CD8-positive, alpha-beta memory T cell (primary cell): ENCODE results near the gene ATP6V1D. TPM values are rescaled to one million over a fixed set of nuclear protein-coding genes. Genes with fewer than 3 reads are reported as not detected.

ENCODE experiments used
- CTCF ChIA-PET: fragments of 350-600 bp; sonication (Branson Sonifier 250); formaldehyde crosslinking; loops from one replicate; lab custom pipeline; 2021; ENCODE audit warnings: antibody characterized with exemption; lab: Charles Lee
- POLR2A ChIA-PET: fragments of 350-600 bp; sonication (Branson Sonifier 250); formaldehyde crosslinking; loops from one replicate; lab custom pipeline; 2021; ENCODE audit warnings: antibody characterized with exemption; lab: Charles Lee
- DNase-seq, 5 donors: peaks; one replicate each; pipeline versions ENCODE4 v3.0.0 to v3.0.0-alpha.2; 2020 to 2022; ENCODE audit warnings: mixed read lengths in 1 of 5
- H3K27ac ChIP-seq: one replicate; pipeline ENCODE4 v1.7.0; 2013; ENCODE audit warnings: low read depth, mild to moderate bottlenecking, low read length, moderate library complexity
- H3K27me3 ChIP-seq: 2 replicates; pipeline ENCODE4 v1.7.0; 2013; ENCODE audit warnings: low read length, mild to moderate bottlenecking; ENCODE audit not compliant: insufficient read depth, poor library complexity, severe bottlenecking
- H3K36me3 ChIP-seq: 2 replicates; pipeline ENCODE4 v1.7.0; 2013; ENCODE audit warnings: mild to moderate bottlenecking, low read length, moderate library complexity; ENCODE audit not compliant: insufficient read depth
- H3K4me1 ChIP-seq: 2 replicates; pipeline ENCODE4 v1.7.0; 2013; ENCODE audit warnings: mild to moderate bottlenecking, low read length, moderate library complexity; ENCODE audit not compliant: insufficient read depth
- H3K4me3 ChIP-seq: 2 replicates; pipeline ENCODE4 v1.7.0; 2013; ENCODE audit warnings: mild to moderate bottlenecking, low read length
- H3K9me3 ChIP-seq: 2 replicates; pipeline ENCODE4 v1.7.0; 2013; ENCODE audit warnings: mild to moderate bottlenecking, low read length
- H3K27ac Mint-ChIP-seq, 8 donors: one replicate each; pipeline ENCODE4 v1.8.0; 2020 to 2021; ENCODE audit warnings: mixed read lengths in 8 of 8, mild to moderate bottlenecking in 6 of 8, inconsistent platforms in 3 of 8, moderate library complexity in 3 of 8
- H3K27me3 Mint-ChIP-seq, 2 donors: one replicate each; pipeline ENCODE4 v1.8.0; 2020 to 2021; ENCODE audit warnings: mixed read lengths in 2 of 2, mild to moderate bottlenecking in 1 of 2, moderate library complexity in 1 of 2
- H3K36me3 Mint-ChIP-seq, 3 donors: one replicate each; pipeline ENCODE4 v1.8.0; 2020 to 2021; ENCODE audit warnings: mixed read lengths in 3 of 3, inconsistent platforms in 1 of 3, mild to moderate bottlenecking in 1 of 3
- H3K4me1 Mint-ChIP-seq, 3 donors: one replicate each; pipeline ENCODE4 v1.8.0; 2020 to 2021; ENCODE audit warnings: mixed read lengths in 3 of 3, inconsistent platforms in 1 of 3, mild to moderate bottlenecking in 1 of 3
- H3K4me3 Mint-ChIP-seq, 7 donors: one replicate each; pipeline ENCODE4 v1.8.0; 2020 to 2021; ENCODE audit warnings: mixed read lengths in 7 of 7, mild to moderate bottlenecking in 6 of 7, moderate library complexity in 4 of 7, inconsistent platforms in 2 of 7
- H3K9me3 Mint-ChIP-seq, 5 donors: one replicate each; pipeline ENCODE4 v1.8.0; 2020 to 2022; ENCODE audit warnings: mixed read lengths in 5 of 5, mild to moderate bottlenecking in 3 of 5, moderate library complexity in 2 of 5, inconsistent platforms in 1 of 5
- polyA plus RNA-seq: library from polyadenylated mRNA; unstranded; fragments of 300-500 nt; fragmentation: Illumina TruSeq; gene quantifications from one replicate; pipeline ENCODE4 v1.2.3, GENCODE V29; 2021
- total RNA-seq, 2 experiments: library from RNA; stranded (reverse); gene quantifications; one replicate each; pipeline ENCODE4 v1.2.3, GENCODE V29; 2021

The ATP6V1D gene
- total and polyA plus RNA-seq, 3 experiments from 2014 or later = 34.4 to 49.9 (median 35.4) TPM

DNA sequence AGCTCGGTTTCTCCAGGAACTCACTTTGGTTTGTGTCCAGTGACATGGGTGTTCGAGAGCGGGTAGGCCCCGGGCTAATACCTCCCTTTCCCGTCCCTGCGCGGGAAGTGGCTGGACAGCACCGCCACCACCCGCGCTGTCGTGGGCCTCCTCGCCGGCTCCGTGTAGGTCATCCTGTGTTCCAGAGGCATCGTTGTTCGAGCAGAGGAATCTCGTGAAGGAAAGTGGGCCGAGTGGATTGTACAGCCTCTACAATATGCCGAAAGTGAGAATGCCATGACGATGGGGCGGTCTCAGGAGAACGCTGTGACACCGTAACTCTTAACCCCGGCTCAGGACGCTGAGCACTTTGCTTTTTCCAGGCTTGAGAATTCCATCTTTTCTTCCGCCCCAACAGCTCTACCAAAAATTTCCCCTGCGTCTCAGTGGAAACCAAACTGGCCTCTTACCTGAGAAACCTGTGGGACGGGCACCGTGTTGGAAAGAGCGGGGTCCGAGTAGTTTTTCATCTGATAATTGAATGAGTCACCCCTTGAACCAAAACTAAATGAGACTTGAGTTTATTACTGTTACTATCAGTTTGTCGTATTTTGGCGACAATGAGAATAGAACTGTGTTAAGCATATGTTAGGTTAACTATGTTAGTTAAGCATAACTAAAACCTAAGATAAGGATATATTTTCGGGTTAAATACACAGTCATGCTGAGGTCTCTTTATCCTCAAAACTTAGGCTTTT lies 1.0 kb upstream of the ATP6V1D start:
- H3K27ac ChIP-seq = peak overlapping the region; percentile 92
- POLR2A ChIA-PET = interaction anchor here (1.0 to 1.3 kb wide), 4 partner anchors 119 to 240 kb away, joined by 3 to 7 read pairs (median 4); partner anchors contain the start of genes PALS1, PIGH and TMEM229B

DNA sequence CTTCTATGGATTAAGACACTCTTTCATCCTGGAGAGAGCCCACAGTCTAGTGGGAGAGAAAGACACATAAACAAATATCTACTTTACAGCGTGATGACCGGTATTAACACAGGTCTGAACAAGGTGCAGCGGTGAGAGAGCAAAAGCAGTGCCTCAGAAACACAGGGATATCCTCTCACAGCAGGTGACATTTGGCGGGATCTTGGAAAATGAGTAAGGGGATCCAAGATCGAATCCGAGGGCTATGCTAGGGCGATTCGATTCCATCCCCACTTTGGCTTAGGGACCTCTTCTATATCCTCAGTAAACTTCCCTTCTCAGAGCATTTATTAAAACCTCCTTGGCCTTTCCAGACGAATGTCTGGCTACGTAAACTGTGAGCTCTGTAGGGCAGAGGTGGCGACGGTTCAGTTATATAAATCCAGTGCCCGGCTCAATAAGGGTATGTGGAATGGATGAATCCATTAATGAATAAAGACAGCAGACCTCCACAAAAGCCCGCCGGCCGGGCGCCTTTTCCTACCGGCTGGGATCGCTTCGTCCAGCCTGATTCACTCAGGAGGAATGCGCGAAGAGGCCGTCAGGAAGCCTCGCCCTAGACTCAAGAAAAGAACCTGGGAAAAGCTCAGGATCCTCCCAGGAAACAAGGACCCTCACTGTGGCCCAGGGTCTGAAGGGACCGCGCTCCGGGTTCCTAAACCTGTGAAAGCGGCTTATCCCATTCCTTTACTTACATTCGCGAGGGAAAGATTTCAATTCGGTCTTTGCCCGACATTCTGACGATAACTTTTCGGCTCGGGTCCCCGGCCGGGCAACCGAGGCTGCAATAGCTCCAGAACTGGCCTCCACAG lies 455 bp downstream of the ATP6V1D start:
- H3K27ac ChIP-seq = peak overlapping the region; percentile 92

More for the DNA sequence above, 1.0 kb upstream of the ATP6V1D start:
- Histone ChIP-seq H3K27me3 (no peaks in the 10 kb centered on the region), H3K36me3 (peaks cover 6% of the 10 kb centered on the region), H3K4me1 (peaks cover 27% of the 10 kb centered on the region), H3K9me3 (no peaks in the 10 kb centered on the region), H3K4me3 (peak overlapping the region; percentile 56)
- Mint-ChIP-seq H3K27me3 (peaks cover 0 to 3% of the 10 kb centered on the region in 2 donors), H3K27ac (peak overlapping the region; percentile 95 to 100 (median 98)), H3K9me3 (peaks cover 0 to 1% (median 0%) of the 10 kb centered on the region in 5 donors), H3K36me3 (peaks cover 0 to 45% (median 5%) of the 10 kb centered on the region in 3 donors), H3K4me3 (peak overlapping the region; percentile 93 to 100 (median 98)), H3K4me1 (peaks cover 58 to 95% (median 92%) of the 10 kb centered on the region in 3 donors)
- no peak for DNase-seq
- CTCF ChIA-PET = interaction anchor here (0.8 to 1.5 kb wide), 11 partner anchors 8 to 1001 kb away, joined by 3 to 8 read pairs (median 5); partner anchors contain the start of genes PALS1, PIGH and RDH11

DNA sequence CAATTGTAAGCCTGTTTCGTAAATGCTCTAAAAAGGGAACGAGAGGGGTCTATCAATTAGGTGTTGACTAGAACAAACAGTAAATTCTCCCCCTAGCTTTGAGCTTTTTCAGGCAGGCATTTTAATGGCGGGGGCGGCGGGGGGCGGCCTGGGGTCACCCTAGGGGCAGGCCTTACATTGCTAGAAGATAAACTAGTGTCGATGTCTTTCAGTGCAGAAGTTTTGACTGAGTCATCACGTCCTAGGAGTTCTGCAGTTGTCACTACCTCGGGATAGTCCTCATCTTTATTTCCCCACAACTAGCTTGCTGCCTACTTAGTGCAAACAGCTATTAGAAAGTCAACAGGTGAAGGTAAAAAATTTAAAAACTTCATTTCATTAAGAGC lies 1.6 kb downstream of the ATP6V1D start:
- Histone ChIP-seq H3K36me3 (no peaks in the 10 kb centered on the region), H3K9me3 (no peaks in the 10 kb centered on the region), H3K4me1 (peaks cover 27% of the 10 kb centered on the region), H3K27ac (peak overlapping the region; percentile 47), H3K4me3 (no peak overlapping the region), H3K27me3 (no peaks in the 10 kb centered on the region)
- H3K27me3 Mint-ChIP-seq = peaks cover 0 to 3% of the 10 kb centered on the region in 2 donors
- peaks cover 50 to 79% (median 77%) of the 10 kb centered on the region in 3 donors for H3K4me1 Mint-ChIP-seq
- DNase-seq = no peak
- H3K27ac Mint-ChIP-seq = peak overlapping the region in 6 of 8 donors; percentile 3 to 100 (median 95)
- peaks cover 0 to 1% (median 0%) of the 10 kb centered on the region in 5 donors for H3K9me3 Mint-ChIP-seq
- ChIA-PET CTCF (no interaction called here), POLR2A (no interaction called here)
- H3K36me3 Mint-ChIP-seq = peaks cover 0 to 35% (median 0%) of the 10 kb centered on the region in 3 donors
- H3K4me3 Mint-ChIP-seq = peak overlapping the region; percentile 60 to 100 (median 97)

More for the DNA sequence above, 455 bp downstream of the ATP6V1D start:
- ChIA-PET POLR2A (interaction anchor here (0.6 to 1.3 kb wide), 5 partner anchors 117 to 1434 kb away, joined by 3 to 7 read pairs (median 4); partner anchors contain the start of genes PALS1, PIGH, TMEM229B and ZFP36L1), CTCF (interaction anchor here (0.5 to 1.5 kb wide), 18 partner anchors 8 to 1000 kb away, joined by 3 to 8 read pairs (median 4); partner anchors contain the start of genes PALS1, PIGH and RDH11)
- no peaks in the 10 kb centered on the region for H3K27me3 ChIP-seq
- H3K4me3 ChIP-seq = peak overlapping the region; percentile 56
- DNase-seq = peak in 1 of 5 donors; percentile 2
- H3K27me3 Mint-ChIP-seq = peaks cover 0 to 3% of the 10 kb centered on the region in 2 donors
- H3K36me3 ChIP-seq = no peaks in the 10 kb centered on the region
- H3K4me1 ChIP-seq = peaks cover 27% of the 10 kb centered on the region
- peak overlapping the region; percentile 95 to 100 (median 98) for H3K27ac Mint-ChIP-seq
- H3K9me3 Mint-ChIP-seq = peaks cover 0 to 1% (median 0%) of the 10 kb centered on the region in 5 donors
- no peaks in the 10 kb centered on the region for H3K9me3 ChIP-seq
- H3K4me3 Mint-ChIP-seq = peak overlapping the region; percentile 93 to 100 (median 98)
- H3K36me3 Mint-ChIP-seq = peaks cover 0 to 38% (median 0%) of the 10 kb centered on the region in 3 donors
- H3K4me1 Mint-ChIP-seq = peaks cover 53 to 89% (median 88%) of the 10 kb centered on the region in 3 donors

DNA sequence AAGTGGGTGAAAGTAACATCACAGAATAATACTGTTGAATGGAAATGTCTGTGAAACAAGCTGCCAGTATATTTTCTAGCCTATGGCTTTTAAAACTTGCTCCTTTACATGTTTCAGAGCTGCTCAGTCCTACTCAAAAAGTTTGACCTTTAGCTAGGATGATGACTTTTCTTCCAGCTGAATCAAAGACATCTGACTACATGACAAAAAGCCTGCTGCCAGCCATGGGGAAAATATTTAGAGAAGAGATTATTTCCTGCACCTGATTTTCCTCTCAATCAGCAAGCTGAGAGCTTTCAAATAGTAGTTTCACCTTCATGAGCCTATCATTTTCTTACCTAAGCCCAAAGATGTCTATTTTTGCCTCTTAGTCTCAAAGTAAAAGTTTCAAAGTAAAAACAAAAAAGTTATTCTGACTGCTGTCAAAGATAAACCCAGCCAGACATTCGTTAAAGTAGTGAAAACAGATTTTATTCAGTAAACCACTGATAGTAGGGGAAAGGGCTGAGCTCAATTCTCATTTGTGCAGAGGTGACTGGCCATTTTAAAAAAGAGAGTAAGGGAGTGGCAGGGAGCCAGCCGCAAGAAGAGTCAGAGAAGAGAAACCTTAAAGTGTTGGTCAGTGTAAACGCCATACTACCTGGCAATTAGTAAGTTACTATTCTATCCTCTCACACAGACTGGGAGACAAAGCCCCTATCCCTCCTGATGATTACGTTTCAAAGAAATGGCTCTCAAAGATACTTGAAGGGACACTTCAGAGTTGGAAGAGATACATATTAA lies 2.2 kb downstream of the ATP6V1D start:
- no peaks in the 10 kb centered on the region for H3K27me3 ChIP-seq
- peaks cover 0 to 35% (median 1%) of the 10 kb centered on the region in 3 donors for H3K36me3 Mint-ChIP-seq
- H3K27ac Mint-ChIP-seq = peak overlapping the region in 6 of 8 donors; percentile 16 to 100 (median 69)
- H3K9me3 Mint-ChIP-seq = peaks cover 0 to 1% (median 0%) of the 10 kb centered on the region in 5 donors
- peak overlapping the region; percentile 7 to 100 (median 46) for H3K4me3 Mint-ChIP-seq
- H3K27ac ChIP-seq = peak overlapping the region; percentile 47
- peaks cover 27% of the 10 kb centered on the region for H3K4me1 ChIP-seq
- H3K4me3 ChIP-seq = no peak overlapping the region
- DNase-seq = no peak
- ChIA-PET CTCF (no interaction called here), POLR2A (no interaction called here)
- no peaks in the 10 kb centered on the region for H3K9me3 ChIP-seq
- peaks cover 0 to 3% of the 10 kb centered on the region in 2 donors for H3K27me3 Mint-ChIP-seq
- H3K4me1 Mint-ChIP-seq = peaks cover 47 to 77% (median 71%) of the 10 kb centered on the region in 3 donors
- H3K36me3 ChIP-seq = no peaks in the 10 kb centered on the region

DNA sequence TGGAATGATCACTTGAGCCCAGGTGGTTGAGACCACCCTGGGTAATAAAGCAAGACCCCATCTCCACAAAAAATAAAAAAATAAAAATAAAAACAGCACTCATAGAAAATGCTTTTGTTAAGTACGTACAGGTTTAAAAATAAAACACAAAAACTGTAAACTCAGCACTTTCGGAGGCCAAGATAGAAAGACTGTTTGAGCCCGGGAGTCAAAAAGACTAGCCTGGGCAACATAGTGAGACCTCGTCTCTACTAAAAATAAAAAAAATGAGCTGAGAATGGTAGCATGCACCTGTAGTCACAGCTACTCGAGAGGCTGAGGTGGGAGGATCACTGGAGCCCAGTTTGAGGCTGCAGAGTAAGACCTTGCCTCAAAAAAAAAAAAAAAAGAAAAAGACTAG lies 7.5 kb downstream of the ATP6V1D start:
- Mint-ChIP-seq H3K9me3 (no peaks in the 10 kb centered on the region), H3K4me1 (peaks cover 11 to 28% (median 23%) of the 10 kb centered on the region in 3 donors), H3K36me3 (peaks cover 0 to 61% (median 12%) of the 10 kb centered on the region in 3 donors), H3K27me3 (no peaks in the 10 kb centered on the region), H3K4me3 (no peak overlapping the region), H3K27ac (peak overlapping the region in 1 of 8 donors; percentile 70)
- H3K27me3 ChIP-seq = no peaks in the 10 kb centered on the region
- no peak for DNase-seq
- CTCF ChIA-PET = interaction anchor here (0.6 to 1.6 kb wide), 3 partner anchors 8 to 99 kb away, joined by 3 to 8 read pairs (median 3); partner anchors contain the start of genes ATP6V1D and EIF2S1
- no peaks in the 10 kb centered on the region for H3K4me1 ChIP-seq
- no peak overlapping the region for H3K4me3 ChIP-seq
- POLR2A ChIA-PET = no interaction called here
- H3K9me3 ChIP-seq = no peaks in the 10 kb centered on the region
- no peak overlapping the region for H3K27ac ChIP-seq
- H3K36me3 ChIP-seq = peaks cover 16% of the 10 kb centered on the region

DNA sequence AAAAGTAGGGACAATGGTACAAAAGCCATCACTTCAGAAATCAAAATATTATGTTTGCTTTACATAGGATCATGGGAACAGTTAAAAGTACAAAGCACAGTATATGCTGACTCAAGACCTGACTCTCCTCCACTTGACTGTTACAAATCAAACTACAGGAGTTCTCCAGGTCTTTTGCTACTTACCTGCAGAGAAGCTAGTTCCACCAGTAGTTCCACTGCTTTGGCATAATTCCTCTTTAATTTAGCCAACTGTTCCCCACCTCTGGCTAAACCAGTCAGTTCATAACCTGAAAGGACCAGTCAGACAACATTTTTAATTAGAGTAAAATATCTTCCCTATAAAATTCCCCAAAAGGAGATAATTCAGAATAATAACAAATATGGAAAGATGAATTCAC lies 14.0 kb downstream of the ATP6V1D start:
- H3K9me3 ChIP-seq = no peaks in the 10 kb centered on the region
- no peaks in the 10 kb centered on the region for H3K27me3 ChIP-seq
- Mint-ChIP-seq H3K27ac (no peak overlapping the region), H3K4me3 (no peak overlapping the region), H3K27me3 (no peaks in the 10 kb centered on the region), H3K9me3 (no peaks in the 10 kb centered on the region), H3K4me1 (no peaks in the 10 kb centered on the region), H3K36me3 (peaks cover 6 to 72% (median 16%) of the 10 kb centered on the region in 3 donors)
- no peak overlapping the region for H3K4me3 ChIP-seq
- H3K27ac ChIP-seq = no peak overlapping the region
- no peak for DNase-seq
- ChIA-PET CTCF (interaction anchor here (1.4 kb wide), 1 partner anchor 14 kb away, joined by 5 read pairs; the partner anchor contains the start of gene ATP6V1D), POLR2A (no interaction called here)
- peaks cover 27% of the 10 kb centered on the region for H3K36me3 ChIP-seq
- no peaks in the 10 kb centered on the region for H3K4me1 ChIP-seq
